Measurements from ENCODE around the gene WDR4. TPM values are rescaled to one million over a fixed set of nuclear protein-coding genes. Genes with fewer than 3 reads are reported as not detected.
A peak's percentile ranks its signal among the peaks of the same experiment; 100 is the strongest.

The WDR4 gene
- total and polyA plus RNA-seq, 9 of the 15 experiments (the other 6 are each of a cell fraction or from before 2014, with no cell fraction given): 5.4 to 95.4 (median 32.1) TPM

GRCh38 chr21:42892931-42893755 lies 13.8 kb upstream of the WDR4 start, which contains the start of gene NDUFV3 (continued):
- TF ChIP-seq HBP1 (CRISPR knock-in tag; IDR thresholded peaks at IDR 0.05): 0 out of 2 replicates have a peak, but pooled peaks have one; percentile 33
- TF ChIP-seq, protein P1, sequence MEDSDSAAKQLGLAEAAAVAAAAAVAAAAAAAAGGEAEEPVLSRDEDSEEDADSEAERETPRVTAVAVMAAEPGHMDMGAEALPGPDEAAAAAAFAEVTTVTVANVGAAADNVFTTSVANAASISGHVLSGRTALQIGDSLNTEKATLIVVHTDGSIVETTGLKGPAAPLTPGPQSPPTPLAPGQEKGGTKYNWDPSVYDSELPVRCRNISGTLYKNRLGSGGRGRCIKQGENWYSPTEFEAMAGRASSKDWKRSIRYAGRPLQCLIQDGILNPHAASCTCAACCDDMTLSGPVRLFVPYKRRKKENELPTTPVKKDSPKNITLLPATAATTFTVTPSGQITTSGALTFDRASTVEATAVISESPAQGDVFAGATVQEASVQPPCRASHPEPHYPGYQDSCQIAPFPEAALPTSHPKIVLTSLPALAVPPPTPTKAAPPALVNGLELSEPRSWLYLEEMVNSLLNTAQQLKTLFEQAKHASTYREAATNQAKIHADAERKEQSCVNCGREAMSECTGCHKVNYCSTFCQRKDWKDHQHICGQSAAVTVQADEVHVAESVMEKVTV (CRISPR knock-in tag; IDR thresholded peaks at IDR 0.05): no peak
- TF ChIP-seq FOXJ3 (CRISPR knock-in tag; IDR thresholded peaks at IDR 0.05): no peak
- TF ChIP-seq ZNF146 (CRISPR knock-in tag; IDR thresholded peaks at IDR 0.05; ENCODE audit: unreplicated experiment): no peak
- no peak for TF ChIP-seq MYBL2 (IDR thresholded peaks at IDR 0.05; ENCODE audit: low read depth)
- TF ChIP-seq MYBL2 (CRISPR knock-in tag; IDR thresholded peaks at IDR 0.05; ENCODE audit: borderline replicate concordance): no peak
- peak in 1 of 2 experiments; percentile 90; a peak in 2 of 4 replicates for TF ChIP-seq HDAC1 (IDR thresholded peaks at IDR 0.05)
- TF ChIP-seq MTA2 (IDR thresholded peaks at IDR 0.05; ENCODE audit: low read depth): no peak
- peak; percentile 24; the same call in 1 of the 2 replicates for TF ChIP-seq LCOR (CRISPR knock-in tag; IDR thresholded peaks at IDR 0.05)
- TF ChIP-seq MAFF (IDR thresholded peaks at IDR 0.05; ENCODE audit: low read length): no peak
- peak; percentile 98 for TF ChIP-seq NRF1 (conservative IDR thresholded peaks at IDR 0.05 in 1 of 2, IDR thresholded peaks at IDR 0.05 in 1 of 2)
- no peak for TF ChIP-seq ZBTB5 (IDR thresholded peaks at IDR 0.05)
- no peak for TF ChIP-seq ZNF668 (CRISPR knock-in tag; IDR thresholded peaks at IDR 0.05)
- TF ChIP-seq NR0B1 (IDR thresholded peaks at IDR 0.05; ENCODE audit: partially characterized antibody): no peak
- TF ChIP-seq MCM5 (IDR thresholded peaks at IDR 0.05; ENCODE audit: low read depth): no peak
- TF ChIP-seq FOXJ2 (tag; IDR thresholded peaks at IDR 0.05): no peak
- TF ChIP-seq PHF20 (IDR thresholded peaks at IDR 0.05; ENCODE audit: partially characterized antibody): peak; percentile 64
- TF ChIP-seq ZKSCAN1 (IDR thresholded peaks at IDR 0.05; ENCODE audit: low read depth, low read length): peak; percentile 54; the same call in 1 of the 2 replicates
- peak; percentile 84 for TF ChIP-seq MTA1 (IDR thresholded peaks at IDR 0.05; ENCODE audit: borderline replicate concordance)
- peak; percentile 93 for TF ChIP-seq CTBP1 (IDR thresholded peaks at IDR 0.05; ENCODE audit: borderline replicate concordance)
- no peak for TF ChIP-seq ESRRB (CRISPR knock-in tag; IDR thresholded peaks at IDR 0.05; ENCODE audit: borderline replicate concordance)
- TF ChIP-seq DMBX1 (CRISPR knock-in tag; IDR thresholded peaks at IDR 0.05; ENCODE audit: borderline replicate concordance): no peak
- no peak for TF ChIP-seq SRSF1 (IDR thresholded peaks at IDR 0.05; ENCODE audit: low read depth, low read length)
- no peak for TF ChIP-seq NFATC3 (IDR thresholded peaks at IDR 0.05)
